Medulla oblongata (tissue), 1 donor: Measurements from ENCODE around the gene MSLN.

Experiments used
- DNase-seq: peaks from one replicate; pipeline ENCODE4 v3.0.0-alpha.2; 2015; ENCODE audit errors: extremely low spot score

Gene MSLN

GRCh38 chr16:804193-805048, 43.9 kb downstream of the MSLN start:
- DNase-seq: no peak

DNA sequence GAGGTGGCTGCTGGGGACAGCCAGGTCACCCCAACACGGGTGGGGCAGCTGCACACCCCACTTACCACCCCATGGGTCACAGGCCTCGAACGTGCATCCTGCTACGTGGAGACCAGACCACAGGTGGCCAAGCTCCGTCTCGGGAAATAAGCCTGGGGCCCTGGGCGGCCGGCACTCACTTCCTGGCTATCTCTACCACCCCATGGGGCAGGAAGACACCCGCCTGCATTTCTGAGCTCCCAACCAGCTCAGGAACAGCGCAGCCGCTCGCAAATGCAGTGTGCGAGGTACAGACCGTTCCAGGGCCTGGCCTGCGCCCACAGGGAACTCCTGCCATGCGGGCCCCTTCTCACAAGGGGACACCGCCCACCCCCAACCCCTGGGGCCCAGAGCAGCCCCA, 44.9 kb downstream of the MSLN start:
- no peak for DNase-seq

DNA sequence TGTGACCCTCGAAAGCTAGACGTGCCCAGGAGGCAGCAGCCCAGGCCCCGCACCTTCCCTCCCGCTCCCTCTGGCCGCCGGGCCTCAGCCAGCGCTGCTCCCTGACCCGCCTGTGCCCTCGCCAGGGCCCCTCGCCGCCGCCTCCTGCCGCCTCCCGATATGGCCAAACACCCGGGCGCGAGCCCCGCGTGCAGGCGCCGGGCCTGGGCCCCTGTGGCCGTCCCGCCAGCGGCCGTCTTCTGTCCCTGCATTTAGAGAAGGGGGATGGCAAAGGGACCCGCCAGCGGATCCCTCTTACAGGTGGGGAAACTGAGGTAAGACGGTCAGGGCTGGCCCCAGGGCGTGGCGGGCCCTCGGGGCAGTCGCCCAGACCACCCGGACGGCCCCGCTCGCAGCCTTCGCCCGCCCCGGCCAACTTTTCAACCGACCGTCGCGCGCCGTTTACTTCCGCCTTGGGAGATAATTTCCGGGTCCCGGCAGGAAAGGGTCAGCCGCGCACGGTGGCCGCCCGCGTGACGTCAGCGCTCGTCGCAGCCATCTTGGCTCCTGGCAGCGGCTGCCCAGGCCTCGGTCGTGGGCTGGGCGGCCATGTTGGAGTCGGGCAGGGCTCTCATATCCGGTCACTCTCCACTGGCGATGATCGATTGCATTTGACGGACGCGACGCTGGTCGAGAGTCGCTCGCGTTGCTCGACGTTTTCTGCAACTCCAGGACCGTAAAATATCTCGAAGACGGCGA, 47.0 kb downstream of the MSLN start:
- DNase-seq: peak; percentile 91

DNA sequence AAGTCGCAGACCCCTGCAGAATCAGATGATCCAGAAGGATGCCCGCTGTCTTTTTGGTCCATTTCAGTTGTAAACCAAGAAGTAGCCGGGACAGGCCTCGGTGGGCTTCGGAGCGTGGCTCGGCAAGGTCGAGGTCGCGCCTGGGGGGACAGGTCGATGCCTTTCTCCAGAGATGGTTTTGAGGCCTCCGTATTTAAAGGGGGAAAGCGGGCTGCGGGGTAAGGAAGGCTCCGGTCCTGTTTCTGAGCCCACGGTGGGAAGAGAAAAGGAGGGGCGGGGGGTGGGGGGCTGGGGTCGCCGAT, 47.5 kb downstream of the MSLN start:
- no peak for DNase-seq

DNA sequence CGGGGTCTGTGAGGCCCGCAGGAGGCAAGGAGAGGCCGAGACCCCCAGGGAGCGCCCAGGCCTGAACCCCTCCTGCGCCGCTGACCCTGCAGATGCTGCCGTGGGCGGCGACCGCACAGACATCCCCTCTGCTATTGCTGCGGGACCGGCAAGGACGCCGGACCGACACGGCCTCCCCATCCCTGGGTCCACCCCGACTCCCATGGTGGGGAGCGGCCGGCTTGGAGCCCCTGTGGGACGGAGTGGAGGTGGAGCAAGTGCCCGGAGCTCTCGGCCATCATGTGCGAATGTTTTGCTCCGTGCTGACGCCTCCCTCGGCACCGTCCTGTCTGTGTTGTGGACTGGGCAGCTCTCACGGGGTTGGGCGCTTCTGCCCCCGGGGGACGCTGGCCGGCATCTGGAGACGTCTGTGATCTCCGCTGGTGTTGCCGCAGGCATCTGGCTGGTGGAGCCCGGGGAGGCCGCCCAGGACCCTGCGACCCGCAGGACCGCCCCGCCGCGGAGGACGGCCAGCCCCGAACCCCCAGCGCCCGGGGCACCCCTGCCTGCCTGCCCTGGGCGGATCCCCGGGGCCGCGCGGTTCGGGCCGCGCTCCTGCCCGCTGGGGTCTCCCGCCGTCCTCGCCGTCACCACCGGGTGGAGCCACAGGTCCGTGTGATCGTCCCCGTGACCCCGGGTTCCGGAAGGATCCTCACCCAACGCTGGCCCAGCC, 52.8 kb downstream of the MSLN start:
- peak; percentile 69 for DNase-seq

DNA sequence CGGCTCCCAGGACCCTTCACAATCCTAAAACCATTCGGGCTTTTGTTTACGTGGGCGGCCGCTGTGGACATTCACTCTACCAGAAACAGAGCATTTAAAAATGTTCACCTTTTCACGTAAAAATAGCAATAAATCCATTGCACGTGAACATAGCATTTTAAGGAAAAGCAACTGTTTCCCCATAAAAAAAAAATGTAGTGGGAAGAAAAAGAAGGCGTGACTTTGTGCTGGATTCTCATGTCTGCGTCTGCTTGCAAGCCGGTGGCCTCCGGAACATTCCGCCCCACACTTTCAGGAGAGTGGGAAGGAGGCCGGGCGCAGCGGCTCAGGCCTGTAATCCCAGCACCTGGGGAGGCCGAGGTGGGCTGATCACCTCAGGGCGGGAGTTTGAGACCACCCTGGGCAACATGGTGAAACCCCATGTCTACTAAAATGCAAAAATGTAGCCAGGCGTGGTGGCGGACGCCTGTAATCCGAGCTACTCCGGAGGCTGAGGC, 53.4 kb downstream of the MSLN start:
- no peak for DNase-seq

DNA sequence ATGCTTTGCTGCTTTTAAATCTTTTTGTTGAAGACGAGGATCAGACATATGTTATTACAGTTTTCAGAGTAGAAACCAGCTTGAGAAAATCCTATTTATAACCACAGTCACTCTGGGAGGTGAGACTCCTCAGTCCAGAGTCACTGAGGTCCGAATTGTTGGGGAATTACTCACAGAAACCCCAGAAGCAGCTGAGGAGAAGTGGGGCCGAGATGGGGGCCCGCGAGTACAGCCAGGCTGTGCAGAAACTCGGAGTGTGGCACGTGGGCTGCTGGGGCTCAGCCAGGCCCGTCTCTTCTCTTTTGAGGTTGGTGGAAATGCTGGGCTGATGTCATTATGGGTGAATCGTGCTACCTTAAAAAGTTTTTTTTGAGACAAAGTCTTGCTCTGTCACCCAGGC, 54.4 kb downstream of the MSLN start:
- DNase-seq: no peak

- no peak for DNase-seq
Measured at GRCh38 chr16:815861-816260, 55.3 kb downstream of the MSLN start.

- no peak for DNase-seq
Measured at GRCh38 chr16:817001-817906, 56.7 kb downstream of the MSLN start.

DNA sequence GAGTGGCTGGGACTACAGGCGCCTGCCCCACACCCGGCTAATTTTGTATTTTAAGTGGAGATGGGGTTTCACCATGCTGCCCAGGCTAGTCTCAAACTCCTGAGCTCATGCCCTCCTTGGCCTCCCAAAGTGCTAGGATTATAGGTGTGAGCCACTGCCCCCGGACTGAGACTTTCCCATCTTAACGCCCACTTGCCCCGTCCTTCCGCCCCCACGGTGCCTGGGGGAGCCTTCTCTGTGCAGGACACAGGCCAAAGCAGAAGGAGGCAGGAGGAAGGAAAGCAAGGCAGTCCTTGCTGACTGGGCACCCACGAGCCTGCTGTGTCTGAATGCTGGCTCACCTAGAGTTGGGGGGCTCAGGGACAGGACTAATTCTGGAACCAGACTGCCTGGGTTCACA, 57.6 kb downstream of the MSLN start:
- no peak for DNase-seq
